Lung (tissue), 12 donors: ENCODE data around the gene MUS81. TPM values are rescaled to one million over a fixed set of nuclear protein-coding genes. Genes with fewer than 3 reads are reported as not detected.

Experiments used
- ATAC-seq: fragments of 200-7000 bp; cut with Tn5 transposase; one replicate; pipeline ENCODE4 v1.9.1; 2020; ENCODE audit warnings: moderate number of reproducible peaks; ENCODE audit not compliant: insufficient read depth, low FRiP score
- DNase-seq, 3 donors: peaks; one replicate each; pipeline ENCODE4 v3.0.0-alpha.2; 2013 to 2017
- H3K27ac ChIP-seq, 2 donors: one replicate each; pipeline ENCODE4 v1.5.1; 2013; ENCODE audit warnings: mild to moderate bottlenecking in 2 of 2, moderate library complexity in 2 of 2, control low read depth in 1 of 2, inconsistent platforms in 1 of 2, low read depth in 1 of 2, low read length in 1 of 2
- H3K27me3 ChIP-seq, 3 donors: one replicate each; pipeline ENCODE4 v1.5.1; 2013; ENCODE audit warnings: low read length in 2 of 3; ENCODE audit not compliant: control insufficient read depth in 3 of 3, insufficient read depth in 3 of 3
- H3K36me3 ChIP-seq, 4 donors: one replicate each; pipeline ENCODE4 v1.5.1; 2013; ENCODE audit warnings: low read length in 4 of 4, mild to moderate bottlenecking in 1 of 4, moderate library complexity in 1 of 4; ENCODE audit not compliant: control insufficient read depth in 4 of 4, insufficient read depth in 4 of 4
- H3K4me1 ChIP-seq, 5 donors: one replicate each; pipeline ENCODE4 v1.5.1; 2013; ENCODE audit warnings: low read length in 5 of 5, mild to moderate bottlenecking in 2 of 5, moderate library complexity in 1 of 5; ENCODE audit not compliant: control insufficient read depth in 5 of 5, insufficient read depth in 5 of 5
- H3K4me3 ChIP-seq: one replicate; pipeline ENCODE4 v1.5.1; 2013; ENCODE audit warnings: mild to moderate bottlenecking, control low read depth, moderate library complexity
- H3K9ac ChIP-seq, 2 donors: one replicate each; pipeline ENCODE4 v1.5.1; 2013; ENCODE audit warnings: low read length in 2 of 2, control low read depth in 1 of 2; ENCODE audit not compliant: insufficient read depth in 1 of 2
- H3K9me3 ChIP-seq, 4 donors: one replicate each; pipeline ENCODE4 v1.5.1; 2013; ENCODE audit warnings: low read length in 3 of 4, mild to moderate bottlenecking in 1 of 4, moderate library complexity in 1 of 4; ENCODE audit not compliant: control insufficient read depth in 4 of 4, insufficient read depth in 3 of 4
- CTCF ChIP-seq: IDR thresholded peaks from 2 replicates; pipeline ENCODE4 v1.5.1; 2012; ENCODE audit warnings: mild to moderate bottlenecking; ENCODE audit errors: control extremely low read depth, extremely low read depth
- WGBS, 2 donors: extraction: QIAGEN DNeasy Blood & Tissue Kit; methylation state at CpG; one replicate each; pipeline ENCODE4 v1.1.7; 2013; 5-methylcytosine and 5-hydroxymethylcytosine counted together
- polyA plus RNA-seq, 2 donors: library from polyadenylated mRNA; stranded (reverse); fragments of 200-250 nt; gene quantifications; one replicate each; pipeline ENCODE4 v1.2.1, GENCODE V29; 2013
- total RNA-seq, 2 donors: library from RNA; depleted of rRNA in 1 of 2; stranded (reverse); fragments of >200 nt in 1 of 2; gene quantifications; one replicate each; pipeline ENCODE4 v1.2.1, GENCODE V29; 2014 to 2021
- donor health status: control.
- donor health status: control.
- donor health status: Bipolar disorder and iron deficiency.
- donor health status: healthy.
- donor health status: DM: yes; HTN: yes; CAD: no.

MUS81 gene
- total and polyA plus RNA-seq, 4 donors = 35.0 to 62.2 (median 53.8) TPM

- WGBS, 2 donors = 21 to 24% methylated on average over 14 of the region's 14 CpGs
- peak overlapping the region in 1 of 2 donors; percentile 68 for H3K27ac ChIP-seq
- peaks cover 0 to 3% (median 2%) of the 10 kb centered on the region in 3 donors for H3K27me3 ChIP-seq
- H3K9ac ChIP-seq = no peak overlapping the region
- H3K36me3 ChIP-seq = peaks cover 0 to 3% (median 0%) of the 10 kb centered on the region in 4 donors
- ATAC-seq (peak; percentile 30), DNase-seq (peak; percentile 86 to 95 (median 92))
- H3K4me3 ChIP-seq = no peak overlapping the region
- H3K4me1 ChIP-seq = peaks cover 0 to 27% (median 15%) of the 10 kb centered on the region in 5 donors
- no peaks in the 10 kb centered on the region for H3K9me3 ChIP-seq
- no peak for TF ChIP-seq CTCF
Observed at GRCh38 chr11:65911682-65912568, 51.7 kb downstream of the MUS81 start.

GRCh38 chr11:65912845-65913244, 52.6 kb downstream of the MUS81 start:
- WGBS, 2 donors = 53 to 83% methylated on average over 4 of the region's 4 CpGs
- peaks cover 0 to 11% (median 0%) of the 10 kb centered on the region in 4 donors for H3K36me3 ChIP-seq
- no peaks in the 10 kb centered on the region for H3K9me3 ChIP-seq
- no peak for DNase-seq
- H3K4me1 ChIP-seq = peaks cover 6 to 34% (median 21%) of the 10 kb centered on the region in 5 donors
- peaks cover 0 to 3% (median 2%) of the 10 kb centered on the region in 3 donors for H3K27me3 ChIP-seq
- no peak for TF ChIP-seq CTCF
- no peak overlapping the region for H3K9ac ChIP-seq
- ATAC-seq = no peak
- no peak overlapping the region for H3K27ac ChIP-seq
- no peak overlapping the region for H3K4me3 ChIP-seq

- no peaks in the 10 kb centered on the region for H3K9me3 ChIP-seq
- ATAC-seq (no peak), DNase-seq (no peak)
- H3K4me3 ChIP-seq = no peak overlapping the region
- WGBS, 2 donors = 42 to 64% methylated on average over 9 to 10 of the region's 10 CpGs
- H3K9ac ChIP-seq = no peak overlapping the region
- H3K27me3 ChIP-seq = no peaks in the 10 kb centered on the region
- H3K4me1 ChIP-seq = peaks cover 9 to 38% (median 25%) of the 10 kb centered on the region in 5 donors
- H3K36me3 ChIP-seq = peaks cover 0 to 17% (median 0%) of the 10 kb centered on the region in 4 donors
- H3K27ac ChIP-seq = peak overlapping the region; percentile 84 to 85
- no peak for TF ChIP-seq CTCF
Observed at GRCh38 chr11:65915101-65915820, 55.0 kb downstream of the MUS81 start.
